Loucy (cell line): Measurements from ENCODE around the gene DOCK8.

Experiments used
- H2AFZ ChIP-seq: fragments of 200-600 bp; sonication (generic); 2 replicates; pipeline ENCODE4 v1.6.0; 2016; ENCODE audit warnings: antibody characterized with exemption, mild to moderate bottlenecking, low read length, moderate library complexity
- H3F3A ChIP-seq: fragments of 200-600 bp; 2 replicates; pipeline ENCODE4 v1.6.0; 2016; ENCODE audit warnings: antibody characterized with exemption, low read depth, mild to moderate bottlenecking
- H3K27me3 ChIP-seq: fragments of 200-600 bp; sonication (generic); 2 replicates; pipeline ENCODE4 v1.6.1; 2014; ENCODE audit warnings: low read length, mild to moderate bottlenecking; ENCODE audit not compliant: insufficient read depth, poor library complexity, severe bottlenecking
- H3K36me3 ChIP-seq: fragments of 200-600 bp; sonication (generic); 2 replicates; pipeline ENCODE4 v1.6.1; 2016; ENCODE audit warnings: low read length; ENCODE audit not compliant: insufficient read depth
- H3K4me1 ChIP-seq: fragments of 200-600 bp; sonication (generic); 2 replicates; pipeline ENCODE4 v1.5.1; 2014; ENCODE audit warnings: low read length, mild to moderate bottlenecking; ENCODE audit not compliant: insufficient read depth, poor library complexity, severe bottlenecking
- H3K4me2 ChIP-seq: fragments of 200-600 bp; sonication (generic); 2 replicates; pipeline ENCODE4 v1.6.0; 2014; ENCODE audit warnings: antibody characterized with exemption, low read length, low read depth, mild to moderate bottlenecking; ENCODE audit not compliant: poor library complexity, severe bottlenecking
- H3K4me3 ChIP-seq: fragments of 200-600 bp; sonication (generic); 2 replicates; pipeline ENCODE4 v1.5.1; 2014; ENCODE audit warnings: low read length, mild to moderate bottlenecking, mixed read lengths; ENCODE audit not compliant: poor library complexity, severe bottlenecking
- H3K79me2 ChIP-seq: fragments of 200-600 bp; sonication (generic); 2 replicates; pipeline ENCODE4 v1.6.1; 2014; ENCODE audit warnings: low read length; ENCODE audit not compliant: insufficient read depth
- H3K9ac ChIP-seq: fragments of 200-600 bp; sonication (generic); 2 replicates; pipeline ENCODE4 v1.6.0; 2014; ENCODE audit warnings: mild to moderate bottlenecking, low read depth, low read length, moderate library complexity; ENCODE audit not compliant: poor library complexity, severe bottlenecking
- H3K9me2 ChIP-seq: fragments of 200-600 bp; sonication (generic); replicated peaks from 2 replicates; pipeline ENCODE4 v1.6.1; 2016; ENCODE audit warnings: low read depth, low read length, mixed read lengths
- H3K9me3 ChIP-seq: fragments of 200-600 bp; sonication (generic); 2 replicates; pipeline ENCODE4 v1.6.1; 2014; ENCODE audit warnings: mild to moderate bottlenecking, antibody characterized with exemption, low read length, low read depth; ENCODE audit not compliant: insufficient read depth
- H4K20me1 ChIP-seq: fragments of 200-600 bp; sonication (generic); 2 replicates; pipeline ENCODE4 v1.6.0; 2014; ENCODE audit warnings: antibody characterized with exemption, low read length, mild to moderate bottlenecking; ENCODE audit not compliant: insufficient read depth, poor library complexity, severe bottlenecking
- CTCF ChIP-seq: fragments of 200-600 bp; sonication (generic); conservative IDR thresholded peaks from 2 replicates; pipeline ENCODE4 v1.5.1; 2014; ENCODE audit warnings: mild to moderate bottlenecking, antibody characterized with exemption, low read length
- EZH2phosphoT487 ChIP-seq: fragments of 200-600 bp; IDR thresholded peaks from 2 replicates; pipeline ENCODE4 v1.6.1; 2018; ENCODE audit warnings: antibody characterized with exemption, mild to moderate bottlenecking, moderate library complexity, borderline replicate concordance

The DOCK8 gene

GRCh38 chr9:419571-420171 is 205.0 kb downstream of the DOCK8 start:
- Histone ChIP-seq H3K9me3 (no peaks in the 10 kb centered on the region), H3K4me3 (no peak overlapping the region), H3K9me2 (no peaks in the 10 kb centered on the region), H2AFZ (no peak overlapping the region), H3K4me1 (no peaks in the 10 kb centered on the region), H3K79me2 (no peaks in the 10 kb centered on the region), H3K27me3 (no peaks in the 10 kb centered on the region), H3K36me3 (peaks cover 89% of the 10 kb centered on the region), H3K9ac (no peak overlapping the region), H3F3A (no peaks in the 10 kb centered on the region), H4K20me1 (no peaks in the 10 kb centered on the region), H3K4me2 (no peak overlapping the region)
- TF ChIP-seq CTCF = no peak

GRCh38 chr9:421896-422295 is 207.2 kb downstream of the DOCK8 start:
- no peak for TF ChIP-seq CTCF
- no peak for TF ChIP-seq EZH2phosphoT487
- Histone ChIP-seq H3K79me2 (no peaks in the 10 kb centered on the region), H2AFZ (no peak overlapping the region), H3K9ac (no peak overlapping the region), H3K4me2 (no peak overlapping the region), H3K27me3 (no peaks in the 10 kb centered on the region), H4K20me1 (no peaks in the 10 kb centered on the region), H3F3A (no peaks in the 10 kb centered on the region), H3K9me2 (no peaks in the 10 kb centered on the region), H3K4me3 (no peak overlapping the region), H3K36me3 (peaks cover 87% of the 10 kb centered on the region), H3K4me1 (no peaks in the 10 kb centered on the region), H3K9me3 (no peaks in the 10 kb centered on the region)

- no peak overlapping the region for H3K9ac ChIP-seq
- no peaks in the 10 kb centered on the region for H4K20me1 ChIP-seq
- no peaks in the 10 kb centered on the region for H3F3A ChIP-seq
- no peak overlapping the region for H3K4me2 ChIP-seq
- H3K27me3 ChIP-seq = no peaks in the 10 kb centered on the region
- H3K36me3 ChIP-seq = peaks cover 84% of the 10 kb centered on the region
- H3K79me2 ChIP-seq = no peaks in the 10 kb centered on the region
- no peaks in the 10 kb centered on the region for H3K4me1 ChIP-seq
- H3K9me2 ChIP-seq = no peaks in the 10 kb centered on the region
- no peak overlapping the region for H3K4me3 ChIP-seq
- no peak overlapping the region for H2AFZ ChIP-seq
- H3K9me3 ChIP-seq = no peaks in the 10 kb centered on the region
- no peak for TF ChIP-seq CTCF
- no peak for TF ChIP-seq EZH2phosphoT487
Observed at GRCh38 chr9:426264-426663, 211.6 kb downstream of the DOCK8 start.
